PC-3 (cell line): ENCODE measurements around the gene ATP10A. TPM values are rescaled to one million over a fixed set of nuclear protein-coding genes. Genes with fewer than 3 reads are reported as not detected.

ENCODE experiments used
- ATAC-seq: fragments of 200-7000 bp; cut with Tn5 transposase; 2 replicates; pipeline ENCODE4 v1.9.1; 2020; ENCODE audit warnings: mild to moderate bottlenecking, moderate library complexity
- BruUV-seq: library from RNA; stranded (reverse); fragments of 400-500 nt; replicated peaks from 2 replicates; lab custom pipeline; 2021; lab: Mats Ljungman, UMichigan
- CTCF ChIA-PET: fragments of 300-600 bp; sonication (Branson Sonifier 250); formaldehyde crosslinking; loops from one replicate; lab custom pipeline; 2022; ENCODE audit warnings: antibody characterized with exemption; lab: Charles Lee
- POLR2A ChIA-PET: fragments of 300-600 bp; sonication (Branson Sonifier 250); formaldehyde crosslinking; loops from one replicate; lab custom pipeline; 2022; ENCODE audit warnings: antibody characterized with exemption; ENCODE audit not compliant: unreplicated experiment; lab: Charles Lee
- DNase-seq: peaks from one replicate; pipeline ENCODE4 v3.0.0-alpha.2; 2015
- H2AFZ ChIP-seq: fragments of 300-600 bp; sonication (generic); 2 replicates; pipeline ENCODE4 v1.6.0; 2016; ENCODE audit warnings: antibody characterized with exemption, low read length
- H3F3A ChIP-seq: fragments of 300-600 bp; sonication (generic); one replicate; pipeline ENCODE4 v1.6.0; 2017; ENCODE audit warnings: antibody characterized with exemption, low read length, control low read depth, mild to moderate bottlenecking; ENCODE audit not compliant: unreplicated experiment
- H3K27ac ChIP-seq: fragments of 300-600 bp; sonication (generic); 2 replicates; pipeline ENCODE4 v1.5.1; 2016; ENCODE audit warnings: mild to moderate bottlenecking, low read length
- H3K27me3 ChIP-seq: fragments of 300-600 bp; sonication (generic); 2 replicates; pipeline ENCODE4 v1.6.1; 2016; ENCODE audit warnings: low read length, mixed read lengths
- H3K36me3 ChIP-seq: fragments of 300-600 bp; sonication (generic); 2 replicates; pipeline ENCODE4 v1.6.1; 2016; ENCODE audit warnings: low read depth, mixed run types, low read length, mixed read lengths
- H3K4me1 ChIP-seq: fragments of 300-600 bp; sonication (generic); 2 replicates; pipeline ENCODE4 v1.5.1; 2016; ENCODE audit warnings: low read length; ENCODE audit not compliant: insufficient read depth
- H3K4me2 ChIP-seq: fragments of 300-600 bp; sonication (generic); 2 replicates; pipeline ENCODE4 v1.6.0; 2016; ENCODE audit warnings: low read length
- H3K4me3 ChIP-seq: fragments of 300-600 bp; sonication (generic); 2 replicates; pipeline ENCODE4 v1.5.1; 2016; ENCODE audit warnings: mild to moderate bottlenecking, low read length, mixed read lengths
- H3K79me2 ChIP-seq: fragments of 300-600 bp; sonication (generic); 2 replicates; pipeline ENCODE4 v1.6.1; 2017; ENCODE audit warnings: low read length, mixed read lengths
- H3K9ac ChIP-seq: fragments of 300-600 bp; sonication (generic); 2 replicates; pipeline ENCODE4 v1.6.0; 2016; ENCODE audit warnings: mild to moderate bottlenecking, low read length
- H3K9me2 ChIP-seq: fragments of 300-600 bp; sonication (generic); replicated peaks from 2 replicates; pipeline ENCODE4 v1.6.1; 2016; ENCODE audit warnings: mixed run types, low read length, mixed read lengths
- H3K9me3 ChIP-seq: fragments of 300-600 bp; sonication (generic); 2 replicates; pipeline ENCODE4 v1.6.1; 2016; ENCODE audit warnings: low read length, mixed read lengths
- H4K20me1 ChIP-seq: fragments of 300-600 bp; sonication (generic); 2 replicates; pipeline ENCODE4 v1.6.1; 2016; ENCODE audit warnings: low read length, mixed read lengths
- EZH2 ChIP-seq: fragments of 300-600 bp; sonication (generic); IDR thresholded peaks from one replicate; pipeline ENCODE4 v1.6.1; 2017; ENCODE audit warnings: antibody characterized with exemption, mild to moderate bottlenecking, low read length; ENCODE audit not compliant: unreplicated experiment
- EZH2phosphoT487 ChIP-seq: fragments of 300-600 bp; sonication (generic); IDR thresholded peaks from 2 replicates; pipeline ENCODE4 v1.6.1; 2018; ENCODE audit warnings: mild to moderate bottlenecking, antibody characterized with exemption, low read length, borderline replicate concordance
- intact Hi-C: fragments of 100-400 bp; cut with micrococcal nuclease; formaldehyde crosslinking; loops from 2 replicates; pipeline ENCODE4 v1.9.0; 2023
- total RNA-seq: library from RNA; depleted of rRNA; stranded (reverse); fragments of >200 nt; gene quantifications from 2 replicates; pipeline ENCODE4 v1.2.3, GENCODE V29; 2014
- TF ChIP-seq, protein P1 (sequence below): fragments of 300-600 bp; sonication (generic); conservative IDR thresholded peaks from 2 replicates; pipeline ENCODE4 v1.5.1; 2017; ENCODE audit warnings: antibody characterized with exemption, low read depth, mild to moderate bottlenecking, low read length

Gene ATP10A
- total RNA-seq, 1 experiment from 2014 or later = 2.6 TPM

DNA sequence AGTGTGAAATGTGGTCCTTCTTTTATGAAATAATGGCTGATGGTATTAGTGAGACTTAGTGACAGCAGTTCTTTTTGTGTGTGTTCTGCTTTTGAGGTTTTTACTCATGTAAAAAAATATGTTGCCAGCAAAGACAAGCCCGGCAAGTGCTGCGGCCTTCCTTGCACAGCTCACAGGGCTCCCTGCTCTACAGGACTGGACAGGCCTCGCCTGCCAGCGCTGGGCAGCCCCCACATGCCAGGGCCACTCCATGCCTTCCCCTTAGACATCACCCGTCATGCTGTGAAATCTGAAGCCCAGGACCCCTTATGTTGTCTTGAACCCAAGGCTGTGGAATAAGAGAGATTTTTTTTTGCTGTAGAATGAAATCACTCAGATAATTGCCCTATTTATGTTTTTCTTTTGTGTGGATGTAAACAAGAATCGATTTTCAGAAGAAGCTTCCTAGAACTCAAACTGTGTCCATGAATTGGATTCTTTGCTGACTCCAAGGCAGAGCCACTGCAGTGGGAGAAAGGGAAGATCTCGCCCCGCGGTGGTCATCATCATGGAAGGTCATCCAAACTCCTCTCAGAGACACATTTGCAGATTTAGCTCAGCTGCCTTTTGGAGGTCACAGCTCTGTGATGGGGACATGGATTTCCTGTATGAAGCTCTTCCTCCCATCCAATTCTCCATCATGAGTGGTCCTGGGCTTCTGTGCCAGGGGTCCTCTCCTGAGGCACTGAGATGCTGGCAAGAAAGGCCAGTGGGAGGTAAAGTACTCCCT lies 150.8 kb downstream of the ATP10A start:
- H2AFZ ChIP-seq = no peak overlapping the region
- no peaks in the 10 kb centered on the region for H3K79me2 ChIP-seq
- no peak overlapping the region for H3K4me3 ChIP-seq
- no TSS peak for BruUV-seq
- DNase-seq = no peak
- TF ChIP-seq EZH2phosphoT487 = no peak
- TF ChIP-seq, protein P1, sequence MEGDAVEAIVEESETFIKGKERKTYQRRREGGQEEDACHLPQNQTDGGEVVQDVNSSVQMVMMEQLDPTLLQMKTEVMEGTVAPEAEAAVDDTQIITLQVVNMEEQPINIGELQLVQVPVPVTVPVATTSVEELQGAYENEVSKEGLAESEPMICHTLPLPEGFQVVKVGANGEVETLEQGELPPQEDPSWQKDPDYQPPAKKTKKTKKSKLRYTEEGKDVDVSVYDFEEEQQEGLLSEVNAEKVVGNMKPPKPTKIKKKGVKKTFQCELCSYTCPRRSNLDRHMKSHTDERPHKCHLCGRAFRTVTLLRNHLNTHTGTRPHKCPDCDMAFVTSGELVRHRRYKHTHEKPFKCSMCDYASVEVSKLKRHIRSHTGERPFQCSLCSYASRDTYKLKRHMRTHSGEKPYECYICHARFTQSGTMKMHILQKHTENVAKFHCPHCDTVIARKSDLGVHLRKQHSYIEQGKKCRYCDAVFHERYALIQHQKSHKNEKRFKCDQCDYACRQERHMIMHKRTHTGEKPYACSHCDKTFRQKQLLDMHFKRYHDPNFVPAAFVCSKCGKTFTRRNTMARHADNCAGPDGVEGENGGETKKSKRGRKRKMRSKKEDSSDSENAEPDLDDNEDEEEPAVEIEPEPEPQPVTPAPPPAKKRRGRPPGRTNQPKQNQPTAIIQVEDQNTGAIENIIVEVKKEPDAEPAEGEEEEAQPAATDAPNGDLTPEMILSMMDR = no peak
- TF ChIP-seq EZH2 = no peak
- H3F3A ChIP-seq = no peaks in the 10 kb centered on the region
- H3K4me2 ChIP-seq = no peak overlapping the region
- H4K20me1 ChIP-seq = no peaks in the 10 kb centered on the region
- H3K9ac ChIP-seq = no peak overlapping the region
- POLR2A ChIA-PET = no interaction called here
- no peaks in the 10 kb centered on the region for H3K4me1 ChIP-seq
- H3K9me2 ChIP-seq = no peaks in the 10 kb centered on the region
- no peaks in the 10 kb centered on the region for H3K36me3 ChIP-seq
- no peak for ATAC-seq
- intact Hi-C loops = no loop called here
- no peaks in the 10 kb centered on the region for H3K9me3 ChIP-seq
- CTCF ChIA-PET = no interaction called here
- no peak overlapping the region for H3K27ac ChIP-seq
- H3K27me3 ChIP-seq = no peaks in the 10 kb centered on the region

DNA sequence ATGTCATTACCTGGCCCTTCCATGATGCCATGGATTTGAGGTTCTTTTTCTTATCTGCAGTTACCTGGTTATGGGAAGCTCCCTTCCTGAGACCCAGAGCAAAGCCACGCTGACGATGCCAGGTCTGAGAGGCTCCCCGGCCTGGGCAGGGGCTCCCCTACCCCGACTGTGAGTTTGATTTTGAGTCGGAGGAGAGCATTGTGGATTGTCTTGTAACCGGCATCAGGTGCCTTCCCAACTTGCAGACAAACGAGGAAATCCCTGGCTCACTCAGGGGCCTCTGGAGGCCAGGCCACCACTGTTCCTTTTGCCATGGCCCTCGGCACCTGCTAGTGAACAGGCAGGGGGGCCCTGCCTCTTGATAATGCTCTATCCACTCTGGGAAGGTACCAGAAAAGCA lies 151.4 kb downstream of the ATP10A start:
- no peaks in the 10 kb centered on the region for H3K4me1 ChIP-seq
- no peaks in the 10 kb centered on the region for H3K36me3 ChIP-seq
- no peaks in the 10 kb centered on the region for H3K9me2 ChIP-seq
- H3K27ac ChIP-seq = no peak overlapping the region
- H3K79me2 ChIP-seq = no peaks in the 10 kb centered on the region
- CTCF ChIA-PET = no interaction called here
- no peak overlapping the region for H3K9ac ChIP-seq
- H3K27me3 ChIP-seq = no peaks in the 10 kb centered on the region
- no peak for TF ChIP-seq EZH2phosphoT487
- TF ChIP-seq, protein P1 = no peak
- TF ChIP-seq EZH2 = no peak
- H3K4me3 ChIP-seq = no peak overlapping the region
- no peak overlapping the region for H2AFZ ChIP-seq
- BruUV-seq = no TSS peak
- no peak overlapping the region for H3K4me2 ChIP-seq
- POLR2A ChIA-PET = no interaction called here
- ATAC-seq (no peak), DNase-seq (no peak)
- no peaks in the 10 kb centered on the region for H3F3A ChIP-seq
- no peaks in the 10 kb centered on the region for H3K9me3 ChIP-seq
- intact Hi-C loops = no loop called here
- H4K20me1 ChIP-seq = no peaks in the 10 kb centered on the region

DNA sequence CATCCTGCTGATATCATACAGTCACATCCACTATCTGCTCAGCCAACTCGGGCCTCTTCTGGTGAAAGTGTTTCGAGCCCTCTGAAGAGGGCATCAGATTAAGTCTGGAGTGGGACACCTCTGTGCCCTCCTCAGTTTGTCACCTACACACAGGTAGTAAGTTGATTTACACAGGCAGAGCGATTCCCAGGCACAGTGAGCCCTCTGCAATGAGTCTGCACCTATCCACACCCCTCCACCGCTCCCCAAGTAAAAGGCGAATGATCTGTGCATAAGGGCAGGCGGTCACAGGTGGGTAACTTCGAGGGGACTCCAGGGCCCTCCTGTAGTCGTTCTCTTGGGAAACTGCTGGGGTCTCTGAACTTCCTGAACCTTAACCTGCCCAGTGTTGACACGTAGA lies 152.0 kb downstream of the ATP10A start:
- Histone ChIP-seq H3K9ac (no peak overlapping the region), H2AFZ (no peak overlapping the region), H3F3A (no peaks in the 10 kb centered on the region), H3K27ac (no peak overlapping the region), H3K4me3 (no peak overlapping the region), H4K20me1 (no peaks in the 10 kb centered on the region), H3K9me2 (no peaks in the 10 kb centered on the region), H3K36me3 (no peaks in the 10 kb centered on the region), H3K79me2 (no peaks in the 10 kb centered on the region), H3K4me2 (no peak overlapping the region), H3K27me3 (no peaks in the 10 kb centered on the region), H3K4me1 (no peaks in the 10 kb centered on the region), H3K9me3 (no peaks in the 10 kb centered on the region)
- no TSS peak for BruUV-seq
- no peak for TF ChIP-seq EZH2phosphoT487
- no peak for TF ChIP-seq EZH2
- TF ChIP-seq, protein P1 = no peak
- DNase-seq = no peak
- ATAC-seq = no peak
- intact Hi-C loops = no loop called here
- CTCF ChIA-PET = no interaction called here
- POLR2A ChIA-PET = no interaction called here
